Fibroblast of lung (primary cell): Measurements from ENCODE around the gene RPRD1B. TPM values are rescaled to one million over a fixed set of nuclear protein-coding genes. Genes with fewer than 3 reads are reported as not detected.

Source experiments
- DNase-seq, 2 donors: peaks; one replicate each; pipeline versions ENCODE4 v3.0.0 to v3.0.0-alpha.2; 2010; ENCODE audit warnings: low read depth in 2 of 2
- H2AFZ ChIP-seq: 2 replicates; pipeline ENCODE4 v1.5.1; 2012; ENCODE audit warnings: low read length, control low read depth, inconsistent platforms
- H3K27ac ChIP-seq: 2 replicates; pipeline ENCODE4 v1.5.1; 2011; ENCODE audit warnings: low read length, control low read depth; ENCODE audit not compliant: insufficient read depth
- H3K27me3 ChIP-seq: 2 replicates; pipeline ENCODE4 v1.5.1; 2011; ENCODE audit warnings: mild to moderate bottlenecking, low read length; ENCODE audit not compliant: control insufficient read depth, insufficient read depth
- H3K36me3 ChIP-seq: 2 replicates; pipeline ENCODE4 v1.5.1; 2011; ENCODE audit warnings: low read length; ENCODE audit not compliant: control insufficient read depth, insufficient read depth
- H3K4me1 ChIP-seq: 2 replicates; pipeline ENCODE4 v1.5.1; 2011; ENCODE audit warnings: low read length; ENCODE audit not compliant: control insufficient read depth, insufficient read depth; ENCODE audit errors: extremely low read depth
- H3K4me2 ChIP-seq: 2 replicates; pipeline ENCODE4 v1.5.1; 2011; ENCODE audit warnings: low read length, control low read depth; ENCODE audit not compliant: insufficient read depth; ENCODE audit errors: extremely low read depth
- H3K4me3 ChIP-seq, 4 experiments: fragments of 200-600 bp in 1 of 4; sonication (generic) in 1 of 4; replicated peaks in 1 of 4; 2 replicates each; pipeline ENCODE4 v1.5.1; 2011 to 2016; ENCODE audit warnings: low read length in 4 of 4, low read depth in 3 of 4, mild to moderate bottlenecking in 3 of 4, control low read depth in 2 of 4, inconsistent platforms in 1 of 4, mixed read lengths in 1 of 4; ENCODE audit not compliant: insufficient read depth in 1 of 4; ENCODE audit errors: control extremely low read depth in 1 of 4
- H3K79me2 ChIP-seq: 2 replicates; pipeline ENCODE4 v1.5.1; 2012; ENCODE audit warnings: mild to moderate bottlenecking, low read length, inconsistent platforms; ENCODE audit not compliant: control insufficient read depth, insufficient read depth
- H3K9ac ChIP-seq: 2 replicates; pipeline ENCODE4 v1.5.1; 2011; ENCODE audit warnings: mild to moderate bottlenecking, low read length, control low read depth; ENCODE audit not compliant: insufficient read depth
- H3K9me3 ChIP-seq: 2 replicates; pipeline ENCODE4 v1.5.1; 2012; ENCODE audit warnings: low read depth, low read length; ENCODE audit not compliant: control insufficient read depth, insufficient read depth
- H4K20me1 ChIP-seq: 2 replicates; pipeline ENCODE4 v1.5.1; 2011; ENCODE audit warnings: low read length; ENCODE audit not compliant: control insufficient read depth, insufficient read depth; ENCODE audit errors: extremely low read depth
- EZH2 ChIP-seq: IDR thresholded peaks from 2 replicates; pipeline ENCODE4 v1.5.1; 2012; ENCODE audit warnings: low read length, control low read depth, mild to moderate bottlenecking; ENCODE audit errors: missing control alignments
- polyA plus RNA-seq, 2 donors: library from polyadenylated mRNA; depleted of rRNA in 1 of 2; stranded (reverse) in 1 of 2; unstranded in 1 of 2; fragments of >200 nt; gene quantifications; 2 replicates each; pipeline ENCODE4 v1.2.1, GENCODE V29; 2011 to 2012; ENCODE audit warnings: missing spikeins in 1 of 2
- total RNA-seq: library from RNA; depleted of rRNA; stranded (reverse); fragments of >200 nt; gene quantifications from 2 replicates; pipeline ENCODE4 v1.2.1, GENCODE V29; 2014
- TF ChIP-seq, protein P1 (sequence below), 2 donors: IDR thresholded peaks in 1 of 2; conservative IDR thresholded peaks in 1 of 2; 1 replicate in 1 of 2; 2 replicates in 1 of 2; pipeline ENCODE4 v1.5.1; 2011 to 2012; ENCODE audit warnings: low read length in 2 of 2, control low read depth in 1 of 2, inconsistent platforms in 1 of 2, low read depth in 1 of 2, mild to moderate bottlenecking in 1 of 2

RPRD1B gene
- total and polyA plus RNA-seq, 2 donors (not counting 1 experiment from before 2014, with no cell fraction given), result 23.8 to 23.9 TPM

GRCh38 chr20:38131588-38132121, 98.1 kb downstream of the RPRD1B start:
- Histone ChIP-seq H3K4me3 (no peak overlapping the region), H3K4me2 (no peak overlapping the region), H3K79me2 (no peaks in the 10 kb centered on the region), H3K36me3 (peaks cover 16% of the 10 kb centered on the region), H3K27me3 (no peaks in the 10 kb centered on the region), H3K9me3 (no peaks in the 10 kb centered on the region), H3K9ac (no peak overlapping the region), H3K4me1 (peaks cover 15% of the 10 kb centered on the region), H3K27ac (no peak overlapping the region), H4K20me1 (no peaks in the 10 kb centered on the region), H2AFZ (no peak overlapping the region)
- no peak for TF ChIP-seq EZH2
- TF ChIP-seq, protein P1, sequence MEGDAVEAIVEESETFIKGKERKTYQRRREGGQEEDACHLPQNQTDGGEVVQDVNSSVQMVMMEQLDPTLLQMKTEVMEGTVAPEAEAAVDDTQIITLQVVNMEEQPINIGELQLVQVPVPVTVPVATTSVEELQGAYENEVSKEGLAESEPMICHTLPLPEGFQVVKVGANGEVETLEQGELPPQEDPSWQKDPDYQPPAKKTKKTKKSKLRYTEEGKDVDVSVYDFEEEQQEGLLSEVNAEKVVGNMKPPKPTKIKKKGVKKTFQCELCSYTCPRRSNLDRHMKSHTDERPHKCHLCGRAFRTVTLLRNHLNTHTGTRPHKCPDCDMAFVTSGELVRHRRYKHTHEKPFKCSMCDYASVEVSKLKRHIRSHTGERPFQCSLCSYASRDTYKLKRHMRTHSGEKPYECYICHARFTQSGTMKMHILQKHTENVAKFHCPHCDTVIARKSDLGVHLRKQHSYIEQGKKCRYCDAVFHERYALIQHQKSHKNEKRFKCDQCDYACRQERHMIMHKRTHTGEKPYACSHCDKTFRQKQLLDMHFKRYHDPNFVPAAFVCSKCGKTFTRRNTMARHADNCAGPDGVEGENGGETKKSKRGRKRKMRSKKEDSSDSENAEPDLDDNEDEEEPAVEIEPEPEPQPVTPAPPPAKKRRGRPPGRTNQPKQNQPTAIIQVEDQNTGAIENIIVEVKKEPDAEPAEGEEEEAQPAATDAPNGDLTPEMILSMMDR (conservative IDR thresholded peaks at IDR 0.05 in 1 of 2, IDR thresholded peaks at IDR 0.05 in 1 of 2; ENCODE audit: low read depth in 1 of 2, low read length in 2 of 2), result no peak
- no peak for DNase-seq

DNA sequence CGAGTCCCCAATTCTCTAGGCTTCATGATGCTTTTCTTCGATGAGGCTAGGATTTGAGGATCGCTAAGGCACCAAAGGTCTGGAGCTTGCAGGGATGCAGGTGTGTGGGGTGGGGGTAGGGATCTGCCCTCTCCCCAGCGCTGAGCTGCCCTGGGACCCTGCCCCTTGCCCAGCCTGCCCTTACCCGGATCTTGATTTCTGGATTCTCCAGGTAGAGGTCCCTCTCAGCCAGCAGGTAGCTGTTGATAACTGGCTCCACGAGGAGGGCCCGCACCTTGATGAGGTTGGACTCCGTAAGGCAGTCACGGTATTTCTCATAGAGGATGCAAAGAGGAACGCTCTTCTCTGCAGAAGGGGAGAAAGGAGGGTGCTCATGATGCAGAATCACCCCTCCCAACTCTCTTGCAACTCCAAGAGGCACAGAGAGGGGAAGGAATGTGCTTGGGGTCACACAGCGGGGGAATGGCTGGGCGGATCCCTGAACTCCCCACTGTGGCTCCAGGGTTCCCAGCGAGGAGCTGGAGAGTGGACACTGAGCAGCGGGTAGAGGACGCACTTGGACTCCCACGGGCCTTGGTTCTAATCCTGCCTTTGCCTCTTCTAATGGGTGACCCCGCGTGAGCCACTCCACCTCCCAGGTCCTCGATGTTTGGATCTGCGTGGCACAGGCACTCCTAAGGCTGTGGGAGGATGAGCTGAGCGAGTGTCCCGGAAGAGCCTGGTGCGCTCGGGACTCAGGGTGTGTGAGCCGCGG, 98.8 kb downstream of the RPRD1B start:
- Histone ChIP-seq H3K27me3 (no peaks in the 10 kb centered on the region), H3K4me3 (no peak overlapping the region), H3K27ac (no peak overlapping the region), H3K36me3 (peaks cover 18% of the 10 kb centered on the region), H2AFZ (no peak overlapping the region), H3K9me3 (no peaks in the 10 kb centered on the region), H3K4me1 (peaks cover 9% of the 10 kb centered on the region), H4K20me1 (no peaks in the 10 kb centered on the region), H3K9ac (no peak overlapping the region), H3K79me2 (no peaks in the 10 kb centered on the region), H3K4me2 (no peak overlapping the region)
- TF ChIP-seq, protein P1 (conservative IDR thresholded peaks at IDR 0.05 in 1 of 2, IDR thresholded peaks at IDR 0.05 in 1 of 2; ENCODE audit: low read depth in 1 of 2, low read length in 2 of 2), result no peak
- TF ChIP-seq EZH2, result no peak
- no peak for DNase-seq

DNA sequence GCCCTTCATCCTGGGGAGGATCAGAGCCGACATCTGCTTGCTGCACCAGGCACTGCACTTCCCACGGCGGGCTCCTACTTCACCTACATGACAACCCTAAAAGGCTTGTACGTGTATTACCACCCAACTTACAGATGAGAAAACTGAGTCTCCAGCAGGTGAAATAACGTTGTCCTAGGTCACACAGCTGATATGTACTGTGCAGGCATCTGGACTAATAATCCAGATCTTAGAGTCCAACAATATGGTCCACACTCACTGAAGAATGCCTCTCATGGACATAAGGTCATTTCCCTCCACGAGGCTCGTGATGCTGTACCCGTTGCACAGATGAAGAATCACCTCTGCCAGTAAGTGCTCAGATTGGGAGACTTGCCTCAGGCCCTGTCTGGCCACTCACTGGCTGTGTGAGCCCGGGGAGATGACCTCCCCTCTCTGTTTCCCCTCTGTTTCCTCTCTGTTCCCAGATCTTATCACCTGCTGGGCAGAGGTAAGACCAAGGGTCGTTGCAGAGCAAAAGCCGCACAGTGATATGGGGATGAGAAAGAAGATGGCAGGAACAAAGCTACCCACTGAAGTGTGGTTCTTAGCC, 99.5 kb downstream of the RPRD1B start:
- H3K79me2 ChIP-seq, result no peaks in the 10 kb centered on the region
- no peaks in the 10 kb centered on the region for H3K9me3 ChIP-seq
- H3K36me3 ChIP-seq, result peaks cover 18% of the 10 kb centered on the region
- H2AFZ ChIP-seq, result no peak overlapping the region
- H3K4me3 ChIP-seq, result no peak overlapping the region
- no peaks in the 10 kb centered on the region for H4K20me1 ChIP-seq
- H3K27me3 ChIP-seq, result no peaks in the 10 kb centered on the region
- H3K9ac ChIP-seq, result no peak overlapping the region
- no peak overlapping the region for H3K27ac ChIP-seq
- DNase-seq, result no peak
- H3K4me2 ChIP-seq, result no peak overlapping the region
- TF ChIP-seq, protein P1 (conservative IDR thresholded peaks at IDR 0.05 in 1 of 2, IDR thresholded peaks at IDR 0.05 in 1 of 2; ENCODE audit: low read depth in 1 of 2, low read length in 2 of 2), result no peak
- no peak for TF ChIP-seq EZH2
- H3K4me1 ChIP-seq, result peaks cover 7% of the 10 kb centered on the region
